ENCODE data around the gene CNTNAP2.

DNA sequence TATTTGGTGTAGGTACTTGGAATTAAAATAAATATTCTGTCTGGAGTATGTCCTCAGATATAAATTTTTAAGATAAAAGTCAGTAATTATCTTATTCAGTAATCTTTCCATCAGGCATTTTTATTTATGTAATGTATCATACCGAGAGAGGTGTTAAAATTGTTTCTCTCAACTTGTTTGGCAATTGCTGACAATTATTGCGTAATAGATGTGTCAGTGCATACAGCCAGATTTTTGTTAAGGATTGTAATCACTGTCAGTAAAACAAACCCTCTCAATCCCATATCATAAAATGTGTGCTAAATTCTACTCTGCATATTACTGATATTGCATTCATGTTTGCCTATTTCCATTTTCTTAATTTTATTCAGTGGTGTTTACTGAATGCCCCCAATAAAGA, 69.2 kb downstream of the CNTNAP2 start:
- TF ChIP-seq CTCF (IDR thresholded peaks at IDR 0.05): no peak
- no peak for TF ChIP-seq POLR2AphosphoS5 (IDR thresholded peaks at IDR 0.05)
- no peak for TF ChIP-seq EP300 (IDR thresholded peaks at IDR 0.05)

All from stomach (tissue), 4 donors.